WERI-Rb-1 (cell line): ENCODE measurements around the gene DNAJC18.

Experiments used
- DNase-seq: peaks from one replicate; pipeline ENCODE4 v3.0.0-alpha.2; 2020
- H3K27ac ChIP-seq: fragments of 250-450 bp; sonication (Bioruptor Pico); 2 replicates; pipeline ENCODE4 v1.5.1; 2020; ENCODE audit warnings: mild to moderate bottlenecking, moderate library complexity
- H3K27me3 ChIP-seq: fragments of 250-450 bp; sonication (Bioruptor Pico); 2 replicates; pipeline ENCODE4 v1.5.1; 2021; ENCODE audit warnings: mild to moderate bottlenecking, low read depth, moderate library complexity; ENCODE audit not compliant: insufficient read depth, severe bottlenecking
- H3K36me3 ChIP-seq: fragments of 250-450 bp; sonication (Bioruptor Pico); 2 replicates; pipeline ENCODE4 v1.5.1; 2020; ENCODE audit warnings: mild to moderate bottlenecking, moderate library complexity
- H3K4me3 ChIP-seq: 2 replicates; pipeline ENCODE4 v1.5.1; 2011; ENCODE audit warnings: low read depth, mild to moderate bottlenecking, control low read depth, low read length
- H3K9me3 ChIP-seq: fragments of 250-450 bp; sonication (Bioruptor Pico); 2 replicates; pipeline ENCODE4 v1.5.1; 2021; ENCODE audit warnings: mild to moderate bottlenecking, moderate library complexity; ENCODE audit not compliant: severe bottlenecking
- TF ChIP-seq, protein P1 (sequence below): IDR thresholded peaks from 2 replicates; pipeline ENCODE4 v1.5.1; 2011; ENCODE audit warnings: low read depth, mild to moderate bottlenecking, control low read depth, inconsistent platforms, low read length

Gene DNAJC18

DNA sequence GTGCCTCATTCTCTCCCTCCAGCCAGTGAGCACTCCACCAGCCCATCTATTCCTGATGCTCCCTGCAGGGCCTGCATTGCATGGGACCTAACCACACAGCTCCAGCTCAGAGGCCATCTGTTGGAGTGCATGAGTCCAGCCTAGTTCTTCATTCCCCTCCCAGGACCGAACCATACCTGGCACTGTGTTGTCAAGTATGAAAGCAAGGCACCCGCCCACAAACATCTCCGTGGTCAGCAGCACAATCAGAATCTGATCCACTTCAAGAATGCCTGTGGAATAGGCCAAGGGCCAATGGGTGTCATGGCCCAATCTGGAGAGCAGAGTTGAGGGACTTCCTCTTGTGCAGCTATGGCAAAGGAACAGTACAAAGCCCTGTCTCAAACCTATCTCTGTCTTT, 62.1 kb downstream of the DNAJC18 start:
- no peak for DNase-seq
- TF ChIP-seq, protein P1, sequence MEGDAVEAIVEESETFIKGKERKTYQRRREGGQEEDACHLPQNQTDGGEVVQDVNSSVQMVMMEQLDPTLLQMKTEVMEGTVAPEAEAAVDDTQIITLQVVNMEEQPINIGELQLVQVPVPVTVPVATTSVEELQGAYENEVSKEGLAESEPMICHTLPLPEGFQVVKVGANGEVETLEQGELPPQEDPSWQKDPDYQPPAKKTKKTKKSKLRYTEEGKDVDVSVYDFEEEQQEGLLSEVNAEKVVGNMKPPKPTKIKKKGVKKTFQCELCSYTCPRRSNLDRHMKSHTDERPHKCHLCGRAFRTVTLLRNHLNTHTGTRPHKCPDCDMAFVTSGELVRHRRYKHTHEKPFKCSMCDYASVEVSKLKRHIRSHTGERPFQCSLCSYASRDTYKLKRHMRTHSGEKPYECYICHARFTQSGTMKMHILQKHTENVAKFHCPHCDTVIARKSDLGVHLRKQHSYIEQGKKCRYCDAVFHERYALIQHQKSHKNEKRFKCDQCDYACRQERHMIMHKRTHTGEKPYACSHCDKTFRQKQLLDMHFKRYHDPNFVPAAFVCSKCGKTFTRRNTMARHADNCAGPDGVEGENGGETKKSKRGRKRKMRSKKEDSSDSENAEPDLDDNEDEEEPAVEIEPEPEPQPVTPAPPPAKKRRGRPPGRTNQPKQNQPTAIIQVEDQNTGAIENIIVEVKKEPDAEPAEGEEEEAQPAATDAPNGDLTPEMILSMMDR = no peak
- H3K9me3 ChIP-seq = no peaks in the 10 kb centered on the region
- H3K4me3 ChIP-seq = no peak overlapping the region
- H3K36me3 ChIP-seq = peaks cover 7% of the 10 kb centered on the region; the same call in 1 of the 2 replicates
- no peaks in the 10 kb centered on the region for H3K27me3 ChIP-seq
- no peak overlapping the region for H3K27ac ChIP-seq

GRCh38 chr5:139376364-139376763, 63.0 kb downstream of the DNAJC18 start:
- H3K9me3 ChIP-seq = no peaks in the 10 kb centered on the region
- TF ChIP-seq, protein P1 = no peak
- DNase-seq = no peak
- no peak overlapping the region for H3K27ac ChIP-seq
- H3K4me3 ChIP-seq = no peak overlapping the region
- H3K27me3 ChIP-seq = no peaks in the 10 kb centered on the region
- peaks cover 14% of the 10 kb centered on the region for H3K36me3 ChIP-seq

GRCh38 chr5:139374909-139375308, 64.4 kb downstream of the DNAJC18 start:
- H3K4me3 ChIP-seq = no peak overlapping the region
- peaks cover 25% of the 10 kb centered on the region for H3K36me3 ChIP-seq
- H3K27ac ChIP-seq = no peak overlapping the region
- no peaks in the 10 kb centered on the region for H3K9me3 ChIP-seq
- TF ChIP-seq, protein P1 = no peak
- no peaks in the 10 kb centered on the region for H3K27me3 ChIP-seq
- DNase-seq = no peak

DNA sequence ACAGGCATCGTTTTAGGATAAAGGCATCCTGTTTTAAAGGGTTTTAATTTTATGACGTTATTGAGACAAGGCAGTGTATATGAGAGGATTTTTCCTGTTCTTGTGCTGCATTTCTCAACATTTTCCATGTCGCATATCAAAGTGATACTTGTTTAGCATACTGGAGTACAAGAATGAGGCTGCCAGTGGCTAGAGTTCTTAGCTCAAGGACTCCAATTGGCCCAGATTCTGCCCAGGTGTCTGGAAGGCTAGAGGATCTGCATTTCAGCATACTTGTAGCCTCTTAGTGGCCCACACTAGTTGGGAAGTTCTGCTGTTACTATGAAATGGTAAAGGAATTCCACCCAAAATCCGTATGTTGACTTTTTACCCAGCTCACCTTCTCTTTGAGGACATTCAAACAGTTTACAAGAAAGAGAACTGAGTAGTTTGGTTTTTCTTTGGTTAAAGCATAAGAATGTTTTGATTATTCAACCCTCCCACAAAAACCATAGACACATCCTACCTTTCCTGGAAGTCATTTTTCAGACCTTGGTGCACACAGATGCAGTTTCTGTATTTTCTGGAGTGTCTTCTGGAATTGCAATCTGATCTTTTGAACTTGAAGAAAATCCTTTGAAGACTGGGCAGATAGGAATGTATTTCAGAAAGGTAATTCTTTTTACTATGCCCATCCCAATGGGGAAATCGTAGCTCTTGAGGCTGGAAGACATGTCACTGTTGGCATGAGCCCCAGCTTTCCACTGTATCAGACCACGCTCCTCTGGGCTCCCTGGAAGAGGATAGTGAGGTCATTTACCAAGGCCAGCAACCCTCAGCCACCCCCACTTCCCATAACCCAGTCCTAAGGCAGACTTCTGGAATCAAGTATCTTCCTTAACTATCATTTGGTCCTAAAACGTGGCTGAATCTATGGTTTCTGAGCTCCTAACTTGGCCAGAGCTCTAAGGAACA, 67.6 kb downstream of the DNAJC18 start:
- H3K36me3 ChIP-seq = peaks cover 50% of the 10 kb centered on the region

DNA sequence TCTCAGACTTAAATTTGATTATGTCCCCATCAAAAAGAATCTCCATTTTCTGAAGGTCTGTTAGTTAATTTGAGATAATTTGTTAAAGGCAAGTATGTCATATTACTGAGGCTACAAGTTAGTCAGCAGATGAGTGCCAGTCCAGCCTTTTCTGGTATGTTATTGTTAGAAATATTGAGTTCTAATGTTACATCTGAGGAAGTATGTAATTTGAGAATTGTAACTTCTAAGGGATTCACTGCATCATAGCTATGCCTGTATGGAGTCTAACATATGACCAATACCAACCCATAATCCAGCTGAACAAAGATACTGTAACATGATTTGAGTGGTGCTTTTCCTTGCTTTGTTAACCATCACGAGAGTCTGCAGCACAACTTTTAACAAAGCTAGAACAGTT, 70.1 kb downstream of the DNAJC18 start:
- H3K9me3 ChIP-seq = no peaks in the 10 kb centered on the region
- TF ChIP-seq, protein P1 = no peak
- H3K36me3 ChIP-seq = peaks cover 74% of the 10 kb centered on the region
- H3K27me3 ChIP-seq = no peaks in the 10 kb centered on the region
- DNase-seq = no peak
- no peak overlapping the region for H3K4me3 ChIP-seq
- no peak overlapping the region for H3K27ac ChIP-seq

More for the DNA sequence above, 67.6 kb downstream of the DNAJC18 start:
- DNase-seq = no peak
- H3K27ac ChIP-seq = no peak overlapping the region
- no peaks in the 10 kb centered on the region for H3K9me3 ChIP-seq
- TF ChIP-seq, protein P1 = no peak
- H3K27me3 ChIP-seq = no peaks in the 10 kb centered on the region
- H3K4me3 ChIP-seq = no peak overlapping the region
